H1 (cell line): ENCODE results near the gene TMEM178B.

ENCODE experiments used
- CREB1 ChIP-seq: IDR thresholded peaks from 2 replicates; pipeline ENCODE4 v1.6.1; 2012; ENCODE audit warnings: inconsistent platforms
- EP300 ChIP-seq, 2 experiments: IDR thresholded peaks; 1 replicate in 1 of 2; 2 replicates in 1 of 2; pipeline ENCODE4 v1.6.1; 2011 to 2012; ENCODE audit warnings: low read depth in 2 of 2, low read length in 2 of 2, mild to moderate bottlenecking in 2 of 2, borderline replicate concordance in 1 of 2, inconsistent platforms in 1 of 2, moderate library complexity in 1 of 2
- EZH2 ChIP-seq: fragments of 200-600 bp; sonication (generic); IDR thresholded peaks from 2 replicates; pipeline ENCODE4 v1.7.1; 2012; ENCODE audit warnings: low read depth, mild to moderate bottlenecking, moderate library complexity, low read length, inconsistent platforms; ENCODE audit not compliant: severe bottlenecking
- POLR2AphosphoS5 ChIP-seq: IDR thresholded peaks from 2 replicates; pipeline ENCODE4 v1.6.1; 2011; ENCODE audit warnings: low read depth, low read length
- RXRA ChIP-seq: IDR thresholded peaks from 2 replicates; pipeline ENCODE4 v1.6.1; 2011; ENCODE audit warnings: low read depth, mild to moderate bottlenecking, low read length, moderate library complexity; ENCODE audit not compliant: insufficient read depth
- SIN3A ChIP-seq, 2 experiments: IDR thresholded peaks in 1 of 2; conservative IDR thresholded peaks in 1 of 2; 2 replicates each; pipeline ENCODE4 v1.6.1; 2011 to 2012; ENCODE audit warnings: low read length in 2 of 2, improper control_type of control experiment in 1 of 2, low read depth in 1 of 2, mild to moderate bottlenecking in 1 of 2
- SUZ12 ChIP-seq: fragments of 200-600 bp; sonication (generic); IDR thresholded peaks from 2 replicates; pipeline ENCODE4 v1.6.1; 2012; ENCODE audit warnings: mild to moderate bottlenecking, inconsistent platforms, low read length, moderate library complexity, mixed read lengths
- YY1 ChIP-seq: IDR thresholded peaks from 2 replicates; pipeline ENCODE4 v1.6.1; 2011; ENCODE audit warnings: low read depth, mild to moderate bottlenecking, low read length
- TF ChIP-seq, protein P1 (sequence below), 3 experiments: IDR thresholded peaks; 1 replicate in 2 of 3; 2 replicates in 1 of 3; pipeline versions ENCODE4 v1.5.1 to v1.6.1; 2011; ENCODE audit warnings: low read length in 3 of 3, mild to moderate bottlenecking in 3 of 3, inconsistent platforms in 2 of 3, low read depth in 1 of 3, moderate library complexity in 1 of 3; ENCODE audit not compliant: insufficient read depth in 1 of 3; ENCODE audit errors: control extremely low read depth in 1 of 3

DNA sequence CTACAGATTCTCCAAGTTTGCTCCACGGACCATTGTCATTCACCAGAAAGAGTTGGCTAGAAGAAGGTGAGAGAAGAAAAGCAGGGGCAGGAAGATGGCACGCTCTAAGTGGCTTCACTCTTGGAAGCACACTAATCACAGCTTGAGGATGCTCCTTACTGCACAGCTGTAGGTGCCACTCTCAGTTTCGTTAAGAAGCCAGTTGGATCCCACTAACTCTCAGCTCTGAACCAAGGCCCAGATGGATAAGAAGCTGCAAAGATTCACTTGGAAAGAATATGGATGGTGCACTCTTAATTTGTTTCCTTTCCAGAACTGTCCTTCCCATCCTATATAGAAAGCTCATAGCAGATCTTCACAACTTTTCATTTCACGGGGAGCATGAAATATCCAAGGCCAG is 382.8 kb downstream of the TMEM178B start:
- TF ChIP-seq, protein P1, sequence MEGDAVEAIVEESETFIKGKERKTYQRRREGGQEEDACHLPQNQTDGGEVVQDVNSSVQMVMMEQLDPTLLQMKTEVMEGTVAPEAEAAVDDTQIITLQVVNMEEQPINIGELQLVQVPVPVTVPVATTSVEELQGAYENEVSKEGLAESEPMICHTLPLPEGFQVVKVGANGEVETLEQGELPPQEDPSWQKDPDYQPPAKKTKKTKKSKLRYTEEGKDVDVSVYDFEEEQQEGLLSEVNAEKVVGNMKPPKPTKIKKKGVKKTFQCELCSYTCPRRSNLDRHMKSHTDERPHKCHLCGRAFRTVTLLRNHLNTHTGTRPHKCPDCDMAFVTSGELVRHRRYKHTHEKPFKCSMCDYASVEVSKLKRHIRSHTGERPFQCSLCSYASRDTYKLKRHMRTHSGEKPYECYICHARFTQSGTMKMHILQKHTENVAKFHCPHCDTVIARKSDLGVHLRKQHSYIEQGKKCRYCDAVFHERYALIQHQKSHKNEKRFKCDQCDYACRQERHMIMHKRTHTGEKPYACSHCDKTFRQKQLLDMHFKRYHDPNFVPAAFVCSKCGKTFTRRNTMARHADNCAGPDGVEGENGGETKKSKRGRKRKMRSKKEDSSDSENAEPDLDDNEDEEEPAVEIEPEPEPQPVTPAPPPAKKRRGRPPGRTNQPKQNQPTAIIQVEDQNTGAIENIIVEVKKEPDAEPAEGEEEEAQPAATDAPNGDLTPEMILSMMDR (IDR thresholded peaks at IDR 0.05; ENCODE audit: control extremely low read depth in 1 of 3, insufficient read depth in 1 of 3, low read depth in 1 of 3, low read length in 3 of 3): no peak
- TF ChIP-seq SUZ12 (no peak), RXRA (no peak), SIN3A (conservative IDR thresholded peaks at IDR 0.05 in 1 of 2, IDR thresholded peaks at IDR 0.05 in 1 of 2; ENCODE audit: low read depth in 1 of 2, low read length in 2 of 2) (no peak), POLR2AphosphoS5 (no peak), YY1 (no peak), CREB1 (no peak), EZH2 (no peak), EP300 (IDR thresholded peaks at IDR 0.05; ENCODE audit: borderline replicate concordance in 1 of 2, low read depth in 2 of 2, low read length in 2 of 2) (no peak)
